GM19438 (cell line): ENCODE results near the gene SLC12A8.
"Not testable (repeated sequence)": the region's sequence is repeated elsewhere in the genome, so short reads cannot be mapped to it uniquely, and the experiment has no call there.

Experiments
- ATAC-seq: cut with Tn5 transposase; IDR thresholded peaks from one replicate; pipeline ENCODE4 v1.9.1; 2021; ENCODE audit warnings: low read depth; ENCODE audit not compliant: unreplicated experiment

SLC12A8 gene

DNA sequence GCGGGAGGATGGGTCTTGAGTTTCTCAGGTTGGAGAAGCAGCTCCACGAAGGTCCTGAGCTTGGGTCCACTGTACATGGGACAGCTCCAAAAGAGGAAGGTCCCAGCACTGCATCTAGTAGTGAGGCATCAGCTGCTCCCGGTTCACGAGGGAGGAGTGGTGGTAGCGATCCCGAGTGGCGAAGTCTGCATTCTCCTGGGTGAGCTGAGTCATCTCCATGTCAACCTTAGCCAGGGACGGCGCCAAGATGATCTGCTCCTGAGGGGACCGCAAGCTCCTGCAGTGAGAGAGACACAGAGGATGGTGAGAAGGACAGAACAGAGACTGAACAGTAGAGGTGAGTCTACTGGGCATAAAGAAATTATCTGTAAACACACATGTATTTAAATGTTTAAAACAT lies 128.8 kb downstream of the SLC12A8 start:
- no peak for ATAC-seq

DNA sequence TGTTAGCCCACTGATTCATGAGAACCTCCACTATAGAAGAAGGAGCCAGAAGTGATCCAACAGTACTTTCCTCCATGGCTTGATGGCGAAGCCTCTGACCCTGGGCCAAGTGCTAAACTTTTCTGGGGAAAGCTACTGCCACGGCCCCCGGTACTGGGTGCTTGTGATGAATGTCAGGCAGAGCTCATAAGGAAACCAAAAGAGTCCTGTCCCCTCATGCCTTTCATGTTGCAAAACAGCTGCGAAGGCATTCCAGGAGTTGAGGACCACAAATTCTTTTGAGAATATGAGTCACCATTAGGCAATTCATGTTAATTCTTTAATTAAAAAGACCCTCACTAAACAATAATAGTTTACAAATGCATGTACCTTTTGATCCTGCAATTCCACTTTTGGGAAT lies 130.2 kb downstream of the SLC12A8 start:
- not testable (repeated sequence) for ATAC-seq

DNA sequence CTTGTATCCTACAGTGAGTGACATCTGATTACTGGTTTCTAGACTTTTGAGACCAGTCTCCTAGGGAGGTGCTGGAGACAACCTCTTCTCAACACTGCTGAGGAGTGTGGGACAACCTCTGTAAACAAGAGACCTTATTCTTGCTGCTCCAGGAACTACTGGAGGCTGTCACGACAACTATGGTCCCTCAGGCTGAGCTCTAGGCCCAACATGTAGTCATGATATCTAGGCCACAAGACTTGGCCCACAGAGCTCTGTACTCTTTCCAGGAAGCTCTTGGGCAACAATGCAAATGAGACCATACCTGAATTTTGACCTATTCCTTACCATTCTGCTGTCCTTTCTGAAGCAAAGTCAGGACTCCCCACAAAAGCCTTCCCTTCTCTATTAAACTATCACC lies 132.5 kb downstream of the SLC12A8 start:
- no peak for ATAC-seq

DNA sequence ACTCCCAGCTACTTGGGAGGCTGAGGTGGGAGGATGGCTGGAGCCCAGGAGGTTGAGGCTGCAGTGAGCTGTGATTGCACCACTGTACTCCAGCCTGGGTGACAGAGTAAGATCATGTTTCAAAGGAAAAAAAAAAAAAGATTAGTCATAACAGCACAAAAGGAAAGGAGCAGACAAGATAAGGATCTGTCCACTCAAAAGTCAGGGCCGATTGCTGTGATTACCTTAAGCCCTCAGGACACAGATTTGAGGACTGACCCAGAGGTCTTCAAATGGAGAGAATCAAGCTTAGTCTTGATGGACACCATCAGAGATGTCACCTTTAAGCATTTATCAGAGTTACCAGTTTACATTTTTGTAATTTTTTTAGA lies 132.9 kb downstream of the SLC12A8 start:
- no peak for ATAC-seq

- ATAC-seq = no peak
Measured at GRCh38 chr3:125078951-125079674, 133.4 kb downstream of the SLC12A8 start.

DNA sequence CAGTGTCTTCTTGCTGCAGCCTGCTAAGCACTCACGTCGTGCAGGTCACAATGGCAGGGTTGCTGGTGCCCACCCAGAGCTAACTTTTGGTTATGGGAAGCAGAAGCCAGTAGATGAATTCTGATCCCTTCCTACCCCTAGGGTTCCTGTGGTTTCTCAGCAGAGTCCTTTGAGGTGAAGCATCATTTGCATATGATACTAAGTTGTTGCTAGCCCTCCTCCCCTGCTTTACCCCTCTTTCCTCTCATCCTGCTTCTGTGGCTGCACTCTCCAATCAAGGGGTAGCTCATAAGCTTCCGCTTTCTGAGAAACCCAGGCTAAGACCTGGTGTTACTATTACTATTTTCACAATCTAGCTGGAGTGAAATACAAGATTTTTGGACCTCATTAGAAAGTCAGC lies 134.7 kb downstream of the SLC12A8 start:
- no peak for ATAC-seq

- ATAC-seq = no peak
Measured at GRCh38 chr3:125076464-125076863, 136.1 kb downstream of the SLC12A8 start.

DNA sequence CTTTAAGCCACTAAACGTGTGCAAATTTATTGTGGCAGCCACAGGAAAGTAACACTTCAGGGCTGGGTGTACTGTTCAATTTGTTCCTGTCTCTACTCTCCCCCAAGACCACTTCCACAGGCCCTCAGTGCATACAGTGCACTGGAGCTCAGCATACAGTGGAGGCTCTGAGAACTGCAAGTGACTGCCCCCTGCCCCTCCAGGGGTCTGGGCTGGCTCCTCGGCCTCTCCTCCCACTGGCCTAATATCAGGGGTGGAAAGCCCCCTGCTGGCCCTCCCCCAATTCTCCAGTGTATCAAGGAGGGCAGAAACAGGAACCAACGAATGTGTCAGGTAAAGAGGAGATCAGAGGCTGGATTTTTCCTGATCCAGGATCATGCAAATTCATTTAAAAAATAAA lies 136.8 kb downstream of the SLC12A8 start:
- ATAC-seq = no peak

- ATAC-seq = no peak
Measured at GRCh38 chr3:125073390-125073905, 139.1 kb downstream of the SLC12A8 start.

DNA sequence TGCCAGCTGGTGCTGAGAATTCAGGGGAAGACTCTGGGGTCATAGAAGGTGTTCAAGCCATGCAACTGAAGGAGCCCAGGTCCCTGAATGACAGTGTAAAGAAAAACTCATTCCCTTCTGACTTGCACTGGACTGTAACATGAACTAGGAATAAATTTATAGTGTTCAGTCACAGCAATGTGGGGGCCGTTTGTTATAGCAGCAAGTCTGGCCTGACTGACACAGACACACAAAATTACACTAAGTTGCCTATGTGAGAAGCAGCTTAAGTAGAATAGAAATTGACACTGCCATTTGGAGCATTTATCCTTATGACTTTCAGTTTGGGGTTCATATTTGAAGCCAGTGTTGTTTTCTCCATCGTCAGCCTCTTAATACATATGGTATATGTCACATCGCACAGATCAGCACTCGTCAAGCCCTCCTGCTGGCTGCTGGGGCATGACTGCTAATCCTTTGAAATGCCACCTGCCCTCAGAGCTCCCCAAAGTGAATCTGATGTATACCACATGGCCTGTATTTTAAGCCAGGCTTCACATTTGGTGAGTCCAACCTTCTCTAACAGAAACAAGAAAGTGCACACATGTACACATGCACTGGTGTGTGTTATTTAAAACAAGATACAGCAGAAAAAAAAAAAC lies 139.7 kb downstream of the SLC12A8 start:
- no peak for ATAC-seq

- ATAC-seq = no peak
Measured at GRCh38 chr3:125072301-125072700, 140.2 kb downstream of the SLC12A8 start.

DNA sequence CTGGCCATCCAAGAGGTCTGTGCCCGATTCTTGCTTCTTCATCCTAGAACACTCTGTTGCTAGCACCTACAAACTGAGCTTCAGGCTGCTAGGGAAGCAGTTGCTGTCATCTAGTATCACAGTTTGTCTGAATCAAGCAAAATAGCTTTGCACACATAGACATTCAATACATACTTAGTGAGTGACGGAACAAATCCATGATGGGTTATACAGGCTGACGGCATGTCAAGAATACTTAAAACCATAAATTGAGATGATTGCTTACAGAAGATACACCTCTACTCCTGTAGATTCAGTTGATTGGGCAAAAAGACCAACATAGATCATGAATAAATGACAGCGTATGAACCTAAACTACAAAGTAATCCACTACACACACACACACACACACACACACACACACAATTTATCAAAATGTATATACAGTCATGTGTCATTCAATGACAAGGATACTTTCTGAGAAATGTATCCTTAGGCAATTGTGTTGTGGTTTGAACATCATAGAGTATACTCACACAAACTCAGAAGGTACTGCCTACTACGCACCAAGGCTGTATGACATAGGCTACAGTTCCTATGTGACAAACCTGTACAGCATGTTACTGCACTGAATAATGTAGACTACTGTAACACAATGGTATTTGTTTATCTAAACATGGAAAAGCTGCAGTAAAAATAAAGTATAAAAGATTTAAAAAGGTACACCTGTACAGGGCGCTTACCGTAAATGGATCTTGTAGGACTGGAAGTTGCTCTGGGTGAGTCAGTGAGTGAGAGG lies 142.4 kb downstream of the SLC12A8 start:
- no peak for ATAC-seq

DNA sequence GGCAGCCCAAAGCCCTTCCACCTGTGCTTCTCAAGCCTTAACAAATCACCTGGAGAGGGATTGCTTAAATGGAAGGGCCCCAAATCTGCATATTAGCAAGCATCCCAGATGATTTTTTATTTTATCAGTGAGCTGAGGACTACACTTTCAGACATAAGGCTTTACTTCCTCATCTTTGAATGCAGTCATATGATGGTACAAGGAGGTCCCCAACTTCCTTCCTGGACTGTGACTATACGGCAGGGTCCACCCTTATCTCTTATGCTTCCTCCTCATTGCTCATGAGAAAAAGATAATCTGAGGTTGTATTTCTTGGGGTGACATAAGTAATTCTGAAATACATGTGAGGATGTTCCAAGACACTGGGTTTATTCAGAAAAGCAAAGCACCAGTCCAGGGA lies 143.1 kb downstream of the SLC12A8 start:
- no peak for ATAC-seq

DNA sequence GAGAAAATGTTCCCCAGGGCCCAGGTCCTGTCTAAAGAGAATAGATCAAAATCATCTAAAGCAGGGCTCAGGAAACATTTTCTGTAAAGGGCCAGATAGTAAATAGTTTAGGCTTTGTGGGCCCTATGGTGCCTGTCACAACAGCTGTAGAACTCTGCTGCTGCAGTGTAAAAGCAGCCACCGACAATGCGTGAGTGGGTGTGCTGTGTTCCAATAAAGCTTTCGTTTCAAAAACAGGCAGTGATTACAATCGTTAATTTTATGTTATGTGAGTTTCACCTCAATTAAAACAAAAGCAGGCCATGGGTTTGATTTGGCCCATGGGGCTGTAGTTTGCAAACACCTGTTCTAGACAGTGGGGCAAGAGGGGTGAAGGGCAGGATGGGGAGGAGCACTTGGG lies 144.3 kb downstream of the SLC12A8 start:
- no peak for ATAC-seq

DNA sequence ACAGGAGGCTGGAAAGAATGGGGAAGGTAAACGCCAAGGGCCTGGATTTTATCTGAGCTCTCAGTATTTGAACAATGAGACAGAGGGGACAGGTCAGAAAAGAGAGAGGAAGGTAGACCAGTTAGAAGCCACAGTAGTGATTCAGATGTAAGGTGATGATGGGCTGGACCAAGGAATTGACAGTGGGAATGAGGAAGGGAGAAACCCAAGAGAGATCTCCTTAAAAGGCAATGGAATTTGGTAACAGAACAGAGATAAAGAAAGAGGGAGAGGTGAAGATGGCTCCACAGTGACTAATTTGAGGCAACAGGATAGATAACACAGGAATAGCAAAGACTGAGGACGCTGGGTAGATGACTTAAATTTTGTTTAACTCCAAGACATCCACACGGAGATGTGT lies 145.3 kb downstream of the SLC12A8 start:
- no peak for ATAC-seq

GRCh38 chr3:125062904-125063618 lies 149.5 kb downstream of the SLC12A8 start:
- ATAC-seq = no peak

DNA sequence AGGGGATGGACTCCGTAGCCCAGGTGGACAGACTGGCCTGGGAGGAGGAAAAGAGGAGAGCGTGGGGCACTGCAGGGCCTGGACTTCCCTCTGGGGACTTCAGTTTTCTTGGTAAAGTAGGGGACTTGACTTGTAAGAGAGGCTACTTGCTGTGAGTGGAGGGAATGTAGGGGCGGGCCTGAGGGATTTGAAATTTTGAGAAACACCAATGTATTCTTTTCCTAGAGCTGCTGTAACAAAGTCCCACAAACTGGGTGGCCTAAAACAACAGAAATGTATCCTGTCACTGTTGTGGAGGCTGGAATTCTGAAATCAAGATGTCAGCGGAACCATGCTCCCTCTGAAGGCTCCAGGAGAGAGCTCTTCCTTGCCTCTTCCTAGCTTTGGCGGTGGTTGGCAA lies 150.9 kb downstream of the SLC12A8 start:
- no peak for ATAC-seq

DNA sequence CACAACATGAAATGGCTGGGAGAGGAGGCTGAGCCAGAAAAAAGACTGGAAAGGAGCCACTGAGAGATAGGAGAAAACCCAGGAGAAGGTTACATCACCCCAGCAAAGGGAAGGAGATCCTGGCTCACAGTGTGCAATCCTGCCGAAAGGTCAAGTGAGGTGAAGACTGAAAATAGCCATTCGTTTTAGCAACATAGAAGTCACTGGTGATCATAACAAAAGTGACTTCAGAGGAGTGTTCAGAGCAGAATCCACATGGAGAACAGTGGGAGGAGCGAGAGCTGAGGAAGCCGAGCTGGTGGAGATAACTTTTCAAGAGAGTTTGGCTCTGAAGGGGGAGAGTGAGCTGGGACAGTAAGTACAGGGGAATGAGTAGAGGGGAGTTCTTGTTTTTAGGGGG lies 151.4 kb downstream of the SLC12A8 start:
- ATAC-seq = no peak

GRCh38 chr3:125059488-125060245 lies 152.9 kb downstream of the SLC12A8 start:
- ATAC-seq = no peak

DNA sequence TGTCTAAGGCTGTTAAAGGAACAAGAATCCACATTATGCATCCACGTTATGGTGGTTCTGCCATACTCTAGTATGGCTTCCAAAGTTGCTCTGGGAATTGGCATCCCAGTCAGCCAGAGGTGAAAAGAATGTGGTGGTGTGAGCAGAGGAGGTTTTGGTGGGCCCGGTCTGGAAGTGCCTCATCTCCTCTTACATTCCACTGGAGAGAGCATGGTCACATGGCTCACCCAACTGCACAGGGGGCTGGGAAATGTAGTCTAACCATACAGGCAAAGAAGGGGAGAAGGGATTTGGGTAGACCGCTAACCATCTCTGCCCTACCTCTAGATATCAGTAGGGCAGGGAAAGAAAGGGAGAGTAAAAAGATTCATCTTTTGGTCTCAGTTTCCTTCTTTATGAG lies 153.6 kb downstream of the SLC12A8 start:
- no peak for ATAC-seq
